ENCODE measurements around the gene DISC1.
"Not testable (repeated sequence)": the region's sequence is repeated elsewhere in the genome, so short reads cannot be mapped to it uniquely, and the experiment has no call there.

Gene DISC1

DNA sequence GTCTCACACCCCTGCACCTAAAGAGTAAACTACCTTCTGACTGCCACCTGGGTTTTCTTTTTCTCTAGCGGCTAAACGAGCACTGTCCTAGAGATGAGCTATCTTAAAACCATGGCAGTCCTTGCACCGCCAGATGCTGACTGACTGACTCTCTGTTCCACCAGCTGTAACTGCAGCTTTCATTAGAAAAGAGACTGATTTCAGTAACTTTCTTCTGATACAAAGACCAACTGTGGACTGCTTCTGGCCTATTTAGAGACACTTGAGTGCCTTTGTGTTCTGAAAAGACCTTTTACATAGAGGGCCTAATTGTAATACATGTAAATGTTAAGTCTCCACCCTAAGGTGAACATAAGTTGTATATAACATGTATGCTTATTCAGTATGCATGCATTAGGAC, 152.5 kb downstream of the DISC1 start:
- DNase-seq = no peak

DNA sequence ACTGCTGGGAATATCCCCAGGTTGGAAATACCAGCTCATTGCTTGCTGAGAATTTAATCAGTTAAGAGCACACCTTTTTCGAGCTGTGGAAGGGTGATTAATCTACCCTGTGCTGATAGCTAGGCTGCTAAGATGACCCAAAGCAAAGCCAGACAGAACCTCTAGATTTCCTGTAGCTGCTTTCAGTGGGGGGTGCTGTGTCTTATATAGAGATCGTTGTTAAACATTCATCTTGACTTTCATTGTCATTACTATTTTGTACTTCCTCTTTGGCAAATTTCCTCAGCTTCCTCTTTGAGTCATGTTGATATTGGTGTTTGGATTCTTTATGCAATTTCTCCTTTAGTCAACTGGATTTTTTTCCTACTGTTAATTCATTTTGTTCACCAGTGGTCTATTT, 155.3 kb downstream of the DISC1 start:
- no peak for DNase-seq

DNA sequence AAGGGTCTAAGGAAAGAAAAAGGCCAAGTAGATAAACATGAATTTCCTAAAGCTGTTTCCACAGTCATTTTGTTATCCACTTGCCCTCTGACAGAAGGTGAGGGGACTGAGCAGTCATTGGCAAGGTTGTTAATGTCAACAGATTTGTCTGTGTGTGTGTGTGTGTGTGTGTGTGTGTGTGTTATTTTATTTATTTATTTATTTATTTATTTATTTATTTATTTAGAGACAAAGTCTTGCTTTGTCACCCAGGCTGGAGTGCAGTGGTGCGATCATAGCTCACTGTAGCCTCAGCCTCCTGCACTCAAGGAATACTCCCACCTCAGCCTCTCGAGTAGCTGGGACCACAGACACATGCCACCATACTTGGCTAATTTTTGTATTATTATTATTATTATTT, 158.5 kb downstream of the DISC1 start:
- DNase-seq = not testable (repeated sequence)

DNA sequence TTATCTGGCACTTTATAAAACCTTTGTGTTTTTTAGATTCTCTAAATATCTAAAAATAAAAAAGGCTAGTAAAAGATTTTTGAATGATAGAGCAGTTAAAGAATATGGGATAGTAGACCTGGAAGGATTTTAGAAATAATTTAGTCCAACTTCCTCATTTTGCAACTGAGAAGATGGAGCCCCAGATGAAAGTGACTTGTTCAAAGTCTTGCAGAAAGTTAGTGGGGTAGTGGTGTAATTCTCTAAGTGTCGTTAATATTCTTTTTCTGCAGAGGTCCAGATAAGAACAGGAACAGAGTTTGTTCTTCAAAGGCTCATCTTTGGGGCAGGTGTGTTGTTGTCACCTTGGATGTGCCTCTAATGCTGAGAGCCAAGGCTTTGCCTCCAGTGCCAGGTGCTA, 159.5 kb downstream of the DISC1 start:
- DNase-seq = no peak

GRCh38 chr1:231792634-231793033, 166.0 kb downstream of the DISC1 start:
- DNase-seq = no peak

- DNase-seq = no peak
These were observed 167.3 kb downstream of the DISC1 start for GRCh38 chr1:231793893-231794292.

- no peak for DNase-seq
These were observed 169.6 kb downstream of the DISC1 start for GRCh38 chr1:231796141-231796540.

DNA sequence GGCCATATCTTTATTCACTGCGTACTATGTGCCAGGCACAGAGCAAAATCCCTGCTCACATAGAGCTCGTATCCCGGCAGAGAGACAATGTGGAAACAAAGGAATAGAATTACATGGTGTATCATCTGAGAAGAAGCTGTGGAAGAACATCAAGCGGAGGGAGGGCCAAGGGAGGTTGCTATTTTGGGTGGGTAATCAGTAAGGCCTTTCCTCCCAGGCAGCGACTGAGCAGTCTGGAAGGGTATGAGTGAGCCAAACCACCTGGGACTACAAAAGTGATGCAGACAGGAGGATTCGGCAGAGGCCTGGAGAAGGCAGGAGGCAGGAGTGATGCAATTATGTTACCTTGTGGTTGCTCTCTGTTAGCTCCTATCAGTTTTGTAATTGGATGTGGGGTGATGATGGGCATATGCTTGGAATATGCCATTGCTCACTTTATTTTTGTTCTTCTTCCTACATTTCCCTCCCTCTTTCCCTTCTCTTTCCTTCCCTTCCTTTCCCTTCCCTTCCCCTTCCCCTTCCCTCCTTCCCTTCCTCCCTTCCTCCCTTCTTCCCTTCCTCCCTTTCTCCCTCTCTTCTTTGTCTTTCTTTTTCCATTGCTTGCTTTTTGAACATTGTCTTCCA, 172.9 kb downstream of the DISC1 start:
- no peak for DNase-seq

GRCh38 chr1:231800108-231800507, 173.5 kb downstream of the DISC1 start:
- no peak for DNase-seq

DNA sequence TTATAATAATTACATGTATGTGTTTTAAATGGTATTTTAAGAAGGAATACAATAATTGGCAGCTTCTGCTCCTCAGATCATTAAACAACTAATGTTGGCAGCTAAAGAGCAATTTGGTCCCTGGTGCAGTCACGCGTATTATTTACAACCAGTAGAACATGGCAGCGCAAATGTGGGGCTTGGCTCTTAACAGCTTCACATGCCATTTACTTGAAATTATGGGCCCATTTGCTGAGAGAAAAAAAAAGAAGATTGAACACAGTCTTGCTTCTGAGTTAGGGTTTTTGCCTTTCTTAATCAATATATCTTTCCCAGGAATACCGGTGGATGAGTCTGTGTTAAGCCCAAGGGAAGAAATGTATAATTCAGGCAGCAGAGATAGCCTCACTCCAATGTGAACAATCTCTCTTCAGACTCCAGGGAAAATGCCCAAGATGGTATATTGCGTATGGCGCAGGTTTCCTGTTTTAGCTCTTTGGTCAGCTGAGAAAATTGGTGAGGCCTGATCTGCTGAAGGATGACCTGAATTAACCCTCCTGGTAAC, 174.5 kb downstream of the DISC1 start:
- DNase-seq = no peak

- DNase-seq = no peak
These were observed 176.8 kb downstream of the DISC1 start for GRCh38 chr1:231803353-231803752.

DNA sequence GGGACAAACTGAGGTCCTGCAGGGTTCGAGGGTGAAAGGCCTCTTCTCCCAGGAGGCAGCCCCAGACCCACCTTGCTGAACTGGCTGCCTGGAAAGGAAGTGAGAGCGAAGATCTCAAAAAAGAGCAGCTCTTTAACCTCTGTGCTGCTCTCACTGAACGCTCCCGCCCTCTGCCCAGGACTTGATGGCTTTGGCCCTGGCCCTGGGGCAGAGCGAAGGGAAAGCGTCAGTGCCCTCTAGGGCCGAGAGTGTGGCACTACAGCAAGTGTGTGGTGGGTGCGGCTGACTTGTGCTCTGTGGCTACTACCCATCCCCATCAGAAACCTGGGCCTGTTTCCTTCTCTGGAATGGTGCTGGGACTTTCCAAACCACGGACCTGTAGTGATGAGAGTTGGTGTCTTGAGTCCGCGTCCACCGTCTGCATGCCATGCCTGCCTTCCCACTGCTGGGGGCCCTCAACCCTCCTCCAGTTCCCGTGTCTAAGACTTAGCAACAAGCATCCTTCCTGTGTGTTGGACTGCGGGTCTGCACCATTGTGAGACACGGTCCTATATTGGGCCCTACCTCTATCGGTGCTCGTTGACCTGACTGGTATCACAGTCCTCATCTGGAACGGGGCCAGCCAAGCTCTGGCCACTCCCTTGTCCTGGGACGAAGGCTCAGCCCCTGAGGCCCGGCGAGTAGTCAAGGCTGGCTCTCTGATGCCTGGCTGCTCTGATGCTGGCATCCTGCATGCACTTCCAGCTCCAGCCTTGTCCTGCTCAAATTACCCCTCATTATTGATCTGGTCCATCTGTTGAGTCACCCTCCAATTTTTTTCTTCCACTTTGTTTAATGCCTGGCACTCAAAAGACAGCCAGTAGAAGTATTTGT, 180.3 kb downstream of the DISC1 start:
- DNase-seq = no peak

DNA sequence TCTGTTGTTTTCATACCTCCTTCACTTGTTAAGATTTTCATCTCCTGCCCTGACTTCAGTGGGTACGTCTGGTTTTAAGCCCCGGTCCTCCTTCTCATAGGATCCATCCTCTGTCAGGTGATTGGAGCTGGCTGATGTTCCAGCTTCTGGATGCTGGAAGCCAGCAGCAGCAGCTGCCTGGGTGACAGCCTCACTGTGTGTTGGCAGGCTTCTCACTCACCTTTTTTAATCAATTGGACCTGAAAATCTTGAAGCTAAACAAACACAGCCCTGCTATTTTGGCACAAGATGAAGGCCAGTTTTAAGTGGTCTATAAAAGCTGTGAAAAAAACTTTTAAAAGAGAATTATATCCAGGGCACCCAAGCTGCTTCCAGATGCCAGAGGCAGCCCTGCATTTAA, 181.0 kb downstream of the DISC1 start:
- DNase-seq = no peak

DNA sequence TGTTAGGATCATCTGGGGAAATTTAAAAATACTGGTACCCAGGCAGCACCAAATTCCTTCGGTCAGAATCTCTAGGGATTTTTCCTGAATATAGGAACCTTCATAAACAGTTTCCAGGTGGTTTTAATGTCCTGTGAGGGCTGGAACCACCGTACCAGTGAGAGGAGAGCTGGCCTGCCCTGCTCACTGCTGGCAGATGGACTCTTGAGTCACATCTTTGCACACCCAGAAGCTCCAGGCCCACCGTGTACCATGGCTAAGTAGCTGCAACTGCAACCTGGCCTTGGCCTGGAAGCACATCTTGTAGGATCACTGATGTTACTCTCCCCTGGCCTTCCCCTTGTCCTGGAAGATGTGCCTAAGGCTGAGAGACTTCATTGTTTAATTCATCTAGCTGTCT, 181.5 kb downstream of the DISC1 start:
- DNase-seq = no peak

- DNase-seq = no peak
These were observed 182.4 kb downstream of the DISC1 start for GRCh38 chr1:231808990-231809389.

DNA sequence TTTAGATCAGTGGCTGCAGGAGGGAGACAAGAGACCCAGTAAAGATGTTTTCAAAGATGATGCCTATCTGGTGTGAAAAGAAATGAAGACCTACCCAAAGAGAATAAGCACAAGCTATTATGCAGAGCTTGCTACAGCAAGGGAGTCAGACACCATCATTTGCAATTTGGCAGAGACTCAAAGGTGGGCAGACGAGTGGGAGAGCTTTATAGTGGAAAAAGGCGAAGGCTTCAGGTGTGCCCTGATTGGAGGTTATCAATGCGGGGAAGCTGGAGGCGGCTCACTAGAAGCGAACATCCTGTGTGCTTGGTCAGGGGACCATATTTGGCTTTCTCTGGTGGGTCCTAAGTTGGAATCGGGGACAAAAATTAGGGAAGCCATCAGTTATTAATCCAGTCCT, 183.8 kb downstream of the DISC1 start:
- DNase-seq = no peak

DNA sequence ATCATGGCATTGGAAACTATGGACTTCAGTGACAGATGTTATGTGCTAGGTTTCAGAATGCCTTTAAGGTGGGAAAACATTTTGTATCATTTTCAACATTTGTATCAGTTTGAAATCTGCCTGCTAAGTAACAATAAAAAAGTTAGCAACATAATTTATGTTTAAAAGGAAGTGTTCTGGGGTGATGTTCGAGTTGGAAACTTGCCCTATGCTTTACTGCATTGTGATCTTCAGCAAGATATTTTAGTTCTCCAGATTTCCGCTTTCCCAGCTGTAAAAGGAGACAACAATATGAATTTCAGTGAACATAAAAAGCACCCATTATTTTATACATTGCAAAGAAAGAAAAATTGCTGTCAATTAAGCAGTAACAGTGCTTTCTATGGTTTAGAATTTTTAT, 187.4 kb downstream of the DISC1 start:
- DNase-seq = no peak

DNA sequence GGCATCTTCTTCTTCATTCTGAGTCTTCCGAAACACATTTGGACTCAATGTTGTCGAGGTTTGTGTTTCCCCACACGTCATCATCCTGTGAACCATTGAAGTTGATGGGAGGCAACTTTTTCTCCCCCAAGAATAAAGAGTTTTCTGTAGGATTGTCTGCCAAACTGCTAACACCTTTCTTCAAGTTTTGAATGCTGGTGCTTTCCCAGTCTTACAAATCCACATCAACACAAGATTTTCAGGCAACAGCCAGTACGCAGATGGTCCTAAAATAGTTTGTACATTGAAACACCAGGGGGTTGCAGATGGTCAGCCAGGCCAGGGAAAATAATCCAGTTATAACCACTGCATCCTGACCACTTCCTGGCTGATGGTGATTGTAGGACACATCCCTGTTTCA, 187.9 kb downstream of the DISC1 start:
- DNase-seq = no peak

DNA sequence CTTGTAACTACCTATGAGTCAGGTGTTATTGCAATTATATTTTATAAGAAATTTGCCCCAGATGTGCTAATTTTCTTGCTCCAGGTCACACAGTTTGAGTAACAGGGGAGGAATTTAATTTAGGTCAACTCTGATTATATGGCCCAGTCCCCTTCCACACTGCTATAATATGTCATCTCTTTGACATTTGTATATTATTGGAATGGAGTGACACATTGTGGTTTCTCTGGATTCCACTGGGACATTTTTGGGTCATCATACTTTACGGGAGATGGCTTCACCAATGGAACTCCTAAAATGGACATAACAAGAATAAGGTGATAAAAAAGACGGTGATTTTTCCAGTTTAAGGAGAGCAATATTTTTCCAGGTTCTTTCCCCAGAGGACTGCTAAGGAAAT, 191.2 kb downstream of the DISC1 start:
- DNase-seq = no peak

DNA sequence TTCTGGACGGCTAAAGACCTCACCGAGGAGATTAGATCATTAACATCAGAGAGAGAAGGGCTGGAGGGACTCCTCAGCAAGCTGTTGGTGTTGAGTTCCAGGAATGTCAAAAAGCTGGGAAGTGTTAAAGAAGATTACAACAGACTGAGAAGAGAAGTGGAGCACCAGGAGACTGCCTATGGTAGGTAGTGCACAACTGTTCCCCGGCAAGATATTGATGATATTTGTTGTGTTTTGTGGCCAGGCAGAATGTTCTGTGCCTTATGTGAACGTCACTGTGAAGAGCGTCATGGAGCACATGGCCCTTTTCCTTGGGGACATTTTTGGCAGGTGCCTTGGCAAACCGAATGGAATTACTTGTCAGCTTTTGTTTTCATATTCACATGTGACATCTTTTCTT, 191.7 kb downstream of the DISC1 start:
- DNase-seq = no peak

- DNase-seq = no peak
These were observed 194.7 kb downstream of the DISC1 start for GRCh38 chr1:231821281-231821680.

- no peak for DNase-seq
These were observed 195.5 kb downstream of the DISC1 start for GRCh38 chr1:231822041-231822440.

- no peak for DNase-seq
These were observed 200.0 kb downstream of the DISC1 start for GRCh38 chr1:231826566-231826965.

- no peak for DNase-seq
These were observed 200.9 kb downstream of the DISC1 start for GRCh38 chr1:231827337-231828105.

Data from activated CD8-positive, alpha-beta memory T cell treated with anti-CD3 and anti-CD28 coated beads for 24 hours (primary cell).